Vein endothelial cell (primary cell): ENCODE data around the gene IRF2BP2. TPM values are rescaled to one million over a fixed set of nuclear protein-coding genes. Genes with fewer than 3 reads are reported as not detected.

ENCODE experiments used
- small RNA-seq: library from RNA; depleted of rRNA; stranded (forward); fragments of <200 nt; gene quantifications from one replicate; pipeline ENCODE3, GENCODE V24; 2012
- total RNA-seq: library from RNA; depleted of rRNA; stranded (reverse); fragments of >200 nt; gene quantifications from 2 replicates; pipeline ENCODE4 v1.2.3, GENCODE V29; 2012

IRF2BP2 gene
- 109 and 155 TPM in 2 replicates for total RNA-seq

DNA sequence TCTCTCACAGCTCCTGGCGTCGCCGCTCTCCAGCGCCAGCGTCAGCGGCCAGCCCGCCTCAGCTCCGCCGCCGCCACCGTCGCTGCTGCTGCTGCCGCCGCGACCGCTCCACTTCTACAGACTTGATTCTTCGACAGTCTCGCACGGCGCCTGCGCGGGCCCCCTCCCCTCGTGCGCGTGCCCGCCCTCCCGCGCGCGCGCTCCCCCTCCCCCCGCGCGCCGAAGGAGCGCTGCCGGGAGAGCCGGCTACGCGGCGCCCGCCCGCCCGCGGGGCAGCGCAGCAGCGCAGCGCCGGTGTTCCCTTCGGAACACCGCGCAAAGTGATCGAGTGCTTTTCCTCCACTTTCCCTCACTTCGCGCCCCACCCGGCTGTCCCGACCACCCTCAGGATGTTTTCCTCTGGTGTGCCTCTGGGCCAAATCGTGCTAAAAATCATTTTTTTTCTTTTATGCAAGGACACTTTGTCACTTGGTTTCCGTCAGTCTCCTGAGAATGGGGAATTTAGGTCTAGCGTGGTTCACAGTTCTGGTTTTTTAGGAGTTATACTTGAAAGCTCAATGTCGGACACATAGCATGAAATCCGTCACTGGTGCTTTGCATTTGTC is at the start of gene IRF2BP2:
TSS of gene IRF2BP2 (minus strand) at position 118 of the 605 bp plus-strand sequence. CDS start 684 bp downstream, outside the sequence.

Small RNA genes within 50 kb of the gene (small RNA-seq; reads per million reads assigned to genes)
- gene RF00096, result not detected

Other genes starting within 250 kb of the IRF2BP2 start
- gene COA6, start 236.7 kb downstream of the IRF2BP2 start, total RNA-seq, result 13.4 and 18.0 TPM in 2 replicates
- gene TARBP1, start 131.0 kb downstream of the IRF2BP2 start, total RNA-seq, result 19.3 and 20.9 TPM in 2 replicates